Motor neuron (in vitro differentiated cells): ENCODE results near the gene FOXE1. TPM values are rescaled to one million over a fixed set of nuclear protein-coding genes. Genes with fewer than 3 reads are reported as not detected.

ENCODE experiments used
- ATAC-seq, 8 experiments: fragments of 200-7000 bp; cut with Tn5 transposase; replicated peaks in 6 of 8; 2 replicates each; pipeline ENCODE4 v1.8.0; 2021; ENCODE audit warnings: mild to moderate bottlenecking in 8 of 8, moderate library complexity in 8 of 8
- H3K27ac ChIP-seq, 2 donors: fragments of 250-450 bp; sonication (Bioruptor Pico); 2 replicates each; pipeline ENCODE4 v1.9.0; 2021; ENCODE audit warnings: antibody characterized with exemption in 2 of 2, mild to moderate bottlenecking in 2 of 2, moderate library complexity in 1 of 2
- H3K4me1 ChIP-seq, 2 donors: fragments of 250-450 bp; sonication (Bioruptor Pico); replicated peaks in 1 of 2; 2 replicates each; pipeline ENCODE4 v1.6.1; 2021; ENCODE audit warnings: antibody characterized with exemption in 2 of 2, mild to moderate bottlenecking in 2 of 2, moderate library complexity in 1 of 2
- H3K4me3 ChIP-seq, 5 donors: fragments of 250-450 bp; sonication (Bioruptor Pico); 2 replicates each; pipeline ENCODE4 v1.9.0; 2021; ENCODE audit warnings: antibody characterized with exemption in 5 of 5, mild to moderate bottlenecking in 5 of 5, moderate library complexity in 4 of 5
- WGBS, 10 experiments: fragments of 450-650 bp; shearing (Covaris generic); methylation state at CpG; one replicate each; pipeline ENCODE4 v1.0.0; 2022; 5-methylcytosine and 5-hydroxymethylcytosine counted together
- in situ Hi-C, 9 experiments: fragments of 400-800 bp; cut with MboI; loops; one replicate each; pipeline ENCODE4 v1.15.0; 2021; ENCODE audit warnings: low sequenced_read_pairs in 9 of 9, low pct_unique_long_range_greater_than_20kb in 2 of 9; ENCODE audit not compliant: unreplicated experiment in 9 of 9
- total RNA-seq, 8 experiments: library from RNA; unstranded; fragments of 300-600 nt; gene quantifications; 2 replicates each; pipeline versions ENCODE4 v1.2.3 to v1.2.4, GENCODE V29; 2022

FOXE1 gene
- total RNA-seq, 8 experiments from 2014 or later: 0.05 to 0.49 (median 0.19) TPM

DNA sequence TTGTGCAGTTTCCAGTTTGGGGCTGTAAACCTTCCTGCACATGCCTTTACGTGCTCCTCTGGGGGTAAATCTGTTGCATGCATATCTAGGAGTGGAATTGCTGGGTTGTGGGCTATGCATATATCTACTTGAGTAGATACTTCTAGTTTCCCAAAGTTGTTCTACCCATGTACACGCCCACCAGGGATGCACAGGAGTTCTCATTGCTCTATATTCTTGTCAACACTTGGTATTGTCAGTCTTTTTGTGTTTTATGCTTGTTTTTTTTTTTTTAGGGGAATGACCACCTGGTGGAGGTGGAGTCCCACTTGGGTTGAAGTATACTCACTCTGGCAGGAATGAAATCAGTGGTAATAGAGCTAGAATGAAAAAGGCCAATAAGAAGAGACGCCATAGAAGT is 23.0 kb downstream of the FOXE1 start:
- Histone ChIP-seq H3K27ac (no peak overlapping the region), H3K4me1 (no peaks in the 10 kb centered on the region), H3K4me3 (no peak overlapping the region)
- WGBS, 10 experiments: 38 to 100% (median 58%) methylated on average over 1 to 3 of the region's 3 CpGs; no CpG with 5 or more reads in 2 of the 10 experiments
- no peak for ATAC-seq
- in situ Hi-C loops: loop anchor here in 2 of 9 experiments (25.0 kb wide), 1 partner anchor 164 kb away; no protein-coding TSS in a partner anchor

DNA sequence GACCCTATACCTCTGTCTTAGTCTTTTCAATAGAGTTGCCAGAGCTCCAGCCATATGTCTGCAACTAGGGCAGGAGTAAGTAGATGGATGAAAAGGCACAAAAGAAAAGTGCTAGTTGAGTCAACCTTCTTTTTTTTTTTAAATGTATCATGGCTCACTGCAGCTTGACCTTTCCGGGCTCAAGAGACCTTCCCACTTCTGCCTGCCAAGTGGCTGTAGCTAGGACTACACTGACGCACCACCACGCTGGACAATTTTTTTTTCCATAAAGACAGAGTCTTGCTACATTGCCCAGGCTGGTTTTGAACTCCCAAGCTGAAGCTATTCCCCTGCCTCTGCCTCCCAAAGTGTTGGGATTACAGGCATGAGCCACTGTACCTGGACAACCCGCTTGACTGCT is 27.3 kb downstream of the FOXE1 start:
- H3K4me3 ChIP-seq: no peak overlapping the region
- WGBS, 10 experiments: 20 to 96% (median 69%) methylated on average over 1 to 4 of the region's 4 CpGs; no CpG with 5 or more reads in 3 of the 10 experiments
- H3K27ac ChIP-seq: no peak overlapping the region
- no peaks in the 10 kb centered on the region for H3K4me1 ChIP-seq
- no peak for ATAC-seq
- in situ Hi-C loops: loop anchor here in 2 of 9 experiments (25.0 kb wide), 1 partner anchor 168 kb away; no protein-coding TSS in a partner anchor

DNA sequence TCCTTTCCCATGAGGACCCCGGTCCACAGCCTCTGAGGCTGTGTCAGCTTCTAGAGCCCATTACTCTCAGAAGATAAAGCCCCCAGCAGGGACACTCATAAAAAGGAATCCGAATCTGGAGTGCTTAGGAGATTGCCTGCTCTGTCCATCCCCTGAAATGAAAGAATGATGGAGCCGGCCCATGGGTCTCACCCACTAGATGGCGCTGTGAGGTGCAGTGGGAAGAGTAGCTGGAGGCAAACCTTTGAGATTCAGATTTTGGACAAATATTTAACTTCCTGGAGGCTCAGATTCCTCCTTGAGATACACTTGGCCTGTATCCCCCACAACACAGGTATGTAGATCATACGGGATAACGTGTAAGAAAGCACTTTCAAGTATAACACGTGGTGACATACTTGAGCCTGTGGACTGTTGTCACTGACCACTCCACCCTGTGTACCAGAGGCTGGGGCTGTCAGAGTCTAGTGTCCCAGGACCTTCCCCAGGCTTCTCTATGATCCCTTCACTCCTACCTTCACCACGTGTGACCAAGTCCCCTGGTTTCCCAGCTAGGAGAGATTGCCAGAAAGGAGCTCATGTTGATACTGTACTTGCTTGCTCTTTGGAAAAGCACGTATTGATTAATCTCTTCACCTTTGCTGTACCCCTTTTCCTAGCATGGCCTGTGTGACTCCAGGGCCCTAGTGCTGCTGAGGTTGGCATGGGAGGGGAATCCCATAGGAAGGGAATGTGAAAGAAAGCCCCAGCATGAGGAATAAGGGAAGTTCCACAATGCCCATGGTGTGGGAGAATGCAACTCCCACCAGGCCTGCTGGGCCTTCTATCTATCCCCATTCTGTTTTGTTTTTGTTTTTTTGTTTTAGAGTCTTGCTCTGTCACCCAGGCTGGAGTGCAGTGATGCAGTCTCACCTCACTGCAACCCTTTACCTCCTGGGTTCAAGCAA is 37.2 kb downstream of the FOXE1 start:
- Histone ChIP-seq H3K27ac (no peak overlapping the region), H3K4me1 (no peaks in the 10 kb centered on the region), H3K4me3 (no peak overlapping the region)
- WGBS, 10 experiments: 0 to 75% (median 43%) methylated on average over 1 to 7 of the region's 9 CpGs; no CpG with 5 or more reads in 3 of the 10 experiments
- in situ Hi-C loops: loop anchor here in 5 of 9 experiments (10.0 to 25.0 kb wide), 3 partner anchors 175 to 185 kb away; no protein-coding TSS in a partner anchor
- ATAC-seq: peak in 3 of 8 experiments; percentile 66 to 80 (median 77)

DNA sequence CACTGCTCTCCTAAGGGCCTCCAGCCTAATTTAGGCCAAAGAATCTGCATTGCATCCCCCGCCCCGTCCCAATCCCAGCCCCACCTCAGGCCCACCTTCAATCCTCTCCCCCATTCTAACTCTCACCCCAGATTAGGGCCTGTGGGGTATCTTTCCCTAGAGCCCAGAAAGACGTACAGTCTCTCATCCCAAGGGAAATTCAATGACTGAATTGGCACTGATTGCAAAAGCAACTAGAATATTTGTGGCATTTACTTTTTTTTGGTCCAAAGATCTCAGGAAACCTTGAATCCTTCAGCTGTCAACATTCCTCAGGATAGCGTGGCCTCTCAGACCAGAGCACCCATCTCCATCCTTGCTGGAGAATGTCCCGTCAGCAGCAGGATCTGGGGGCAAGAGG is 38.7 kb downstream of the FOXE1 start:
- no peak for ATAC-seq
- no peak overlapping the region for H3K4me3 ChIP-seq
- no peak overlapping the region for H3K27ac ChIP-seq
- 68 to 100% (median 72%) methylated on average over 1 to 3 of the region's 5 CpGs; no CpG with 5 or more reads in 6 of the 10 experiments for WGBS, 10 experiments
- H3K4me1 ChIP-seq: no peaks in the 10 kb centered on the region
- in situ Hi-C loops: loop anchor here in 5 of 9 experiments (10.0 to 25.0 kb wide), 3 partner anchors 177 to 187 kb away; no protein-coding TSS in a partner anchor

DNA sequence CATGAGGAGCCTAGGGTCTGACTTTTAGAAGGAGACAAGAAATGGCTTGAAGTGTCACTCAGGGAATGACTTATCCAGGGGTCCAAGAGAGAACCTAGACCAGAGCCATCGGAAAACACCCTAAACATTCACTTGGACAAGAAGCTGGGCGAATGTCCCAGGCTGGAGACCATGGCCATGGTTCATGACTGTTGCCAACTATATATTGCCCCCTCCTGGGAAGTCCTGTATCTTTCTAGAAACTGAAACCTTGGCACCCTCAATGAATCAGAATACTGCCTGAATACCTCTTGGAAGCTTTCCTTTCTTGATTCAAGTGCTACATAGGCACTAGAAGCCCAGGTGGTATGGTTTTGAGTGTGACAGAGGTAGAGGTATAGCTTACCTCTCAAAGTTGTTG is 39.4 kb downstream of the FOXE1 start:
- no peak for ATAC-seq
- no peak overlapping the region for H3K4me3 ChIP-seq
- no peaks in the 10 kb centered on the region for H3K4me1 ChIP-seq
- whole genome bisulfite sequencing, 10 experiments: 25 to 100% (median 65%) methylated on average over 1 to 2 of the region's 2 CpGs; no CpG with 5 or more reads in 4 of the 10 experiments
- in situ Hi-C loops: loop anchor here in 5 of 9 experiments (10.0 to 25.0 kb wide), 3 partner anchors 178 to 188 kb away; no protein-coding TSS in a partner anchor
- H3K27ac ChIP-seq: no peak overlapping the region

DNA sequence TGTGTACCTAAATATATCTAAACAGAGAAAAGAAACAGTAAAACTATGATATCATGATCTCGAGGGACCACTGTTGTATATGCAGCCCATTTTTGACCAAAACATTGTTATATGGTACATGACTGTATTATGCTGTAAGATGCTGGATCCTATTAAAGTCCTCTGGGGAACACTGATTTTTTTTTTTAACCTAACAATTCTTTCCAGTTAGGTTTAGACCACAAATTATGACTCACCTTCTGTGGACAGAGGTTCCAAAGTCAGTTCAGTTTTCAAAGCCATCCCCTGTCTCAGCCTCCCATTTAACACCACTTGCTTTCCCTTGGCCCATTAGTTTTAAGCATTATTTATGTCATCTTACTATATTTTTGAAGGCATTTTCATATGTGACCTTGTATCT is 42.2 kb downstream of the FOXE1 start:
- ATAC-seq: no peak

DNA sequence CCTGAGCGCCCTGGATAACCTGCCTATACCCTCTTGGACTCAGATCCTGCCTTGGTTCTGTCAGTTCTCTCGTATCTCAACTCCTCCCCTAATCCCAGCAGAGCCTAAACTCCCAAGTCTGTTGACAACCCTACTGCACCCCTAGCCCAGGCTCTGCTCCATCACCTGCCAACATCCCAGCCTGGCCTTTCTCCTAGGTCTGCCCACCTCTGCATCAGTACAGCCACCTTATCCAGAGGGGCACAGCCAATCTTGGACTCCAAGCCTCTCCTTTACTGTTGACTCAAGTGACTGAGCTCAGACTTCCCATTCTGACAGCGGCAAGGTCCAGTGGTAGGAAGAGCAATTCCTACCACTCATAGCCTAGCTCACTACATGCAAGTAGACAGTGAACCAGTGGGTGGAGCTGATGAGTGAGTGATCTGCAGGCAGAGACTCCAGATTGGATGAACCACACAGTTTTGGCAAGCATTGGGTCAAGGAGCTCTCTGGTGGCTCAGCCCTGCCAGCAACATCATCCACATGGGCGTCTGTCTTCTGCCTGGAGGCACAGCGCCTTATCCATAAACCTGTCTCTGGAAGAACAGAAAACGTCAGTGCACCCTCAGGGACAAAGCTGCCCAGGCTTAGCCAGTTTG is 42.8 kb downstream of the FOXE1 start:
- in situ Hi-C loops: loop anchor here in 5 of 9 experiments (10.0 to 25.0 kb wide), 3 partner anchors 181 to 191 kb away; no protein-coding TSS in a partner anchor
- Histone ChIP-seq H3K4me3 (no peak overlapping the region), H3K27ac (no peak overlapping the region), H3K4me1 (no peaks in the 10 kb centered on the region)
- ATAC-seq: peak in 3 of 8 experiments; percentile 78 to 87 (median 86)
- 47 to 100% (median 71%) methylated on average over 1 to 5 of the region's 6 CpGs; no CpG with 5 or more reads in 3 of the 10 experiments for WGBS, 10 experiments

More for the DNA sequence above, 42.2 kb downstream of the FOXE1 start:
- 40 to 70% (median 43%) methylated on average over 1 of the region's 1 CpG; no CpG with 5 or more reads in 5 of the 10 experiments for WGBS, 10 experiments
- in situ Hi-C loops: loop anchor here in 5 of 9 experiments (10.0 to 25.0 kb wide), 3 partner anchors 180 to 190 kb away; no protein-coding TSS in a partner anchor
- Histone ChIP-seq H3K4me1 (no peaks in the 10 kb centered on the region), H3K4me3 (no peak overlapping the region), H3K27ac (no peak overlapping the region)

DNA sequence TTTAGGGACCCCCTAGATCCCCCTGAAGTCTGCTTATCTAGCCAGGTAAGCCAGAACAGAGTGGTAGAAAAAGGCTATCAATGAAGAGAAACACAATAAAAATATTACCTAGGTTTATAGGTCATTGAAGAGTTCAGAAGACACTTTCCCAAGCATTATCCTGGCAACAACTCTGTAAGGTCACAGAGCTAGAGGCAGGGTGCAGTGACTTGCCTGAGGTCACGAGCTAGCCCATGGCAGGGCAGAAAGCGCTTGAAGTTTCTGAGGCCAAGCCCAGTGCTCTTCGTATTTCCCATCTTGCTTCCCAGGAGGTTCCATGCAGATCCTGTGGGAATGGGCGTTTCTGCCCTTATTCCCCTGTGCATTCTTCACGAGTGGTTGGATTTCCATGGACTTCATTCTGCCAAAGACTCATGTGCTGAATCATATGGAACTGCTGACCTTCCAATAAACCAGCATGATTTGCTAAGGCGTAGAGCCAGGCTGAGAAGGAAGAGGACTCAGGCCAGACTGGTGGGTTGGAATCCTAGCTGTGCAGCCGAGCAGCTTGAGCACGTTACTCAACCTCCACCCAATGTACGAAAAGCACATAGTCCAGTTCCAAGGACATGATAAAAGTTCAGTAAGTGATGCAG is 47.2 kb downstream of the FOXE1 start:
- Histone ChIP-seq H3K27ac (no peak overlapping the region), H3K4me1 (no peaks in the 10 kb centered on the region), H3K4me3 (no peak overlapping the region)
- in situ Hi-C loops: loop anchor here in 2 of 9 experiments (25.0 kb wide), 2 partner anchors 188 to 362 kb away; partner anchors contain the start of gene TBC1D2 (in 1 of the 2)
- WGBS, 10 experiments: 10 to 100% (median 85%) methylated on average over 1 to 8 of the region's 9 CpGs; no CpG with 5 or more reads in 2 of the 10 experiments
- peak in 2 of 8 experiments; percentile 61 to 74 for ATAC-seq

DNA sequence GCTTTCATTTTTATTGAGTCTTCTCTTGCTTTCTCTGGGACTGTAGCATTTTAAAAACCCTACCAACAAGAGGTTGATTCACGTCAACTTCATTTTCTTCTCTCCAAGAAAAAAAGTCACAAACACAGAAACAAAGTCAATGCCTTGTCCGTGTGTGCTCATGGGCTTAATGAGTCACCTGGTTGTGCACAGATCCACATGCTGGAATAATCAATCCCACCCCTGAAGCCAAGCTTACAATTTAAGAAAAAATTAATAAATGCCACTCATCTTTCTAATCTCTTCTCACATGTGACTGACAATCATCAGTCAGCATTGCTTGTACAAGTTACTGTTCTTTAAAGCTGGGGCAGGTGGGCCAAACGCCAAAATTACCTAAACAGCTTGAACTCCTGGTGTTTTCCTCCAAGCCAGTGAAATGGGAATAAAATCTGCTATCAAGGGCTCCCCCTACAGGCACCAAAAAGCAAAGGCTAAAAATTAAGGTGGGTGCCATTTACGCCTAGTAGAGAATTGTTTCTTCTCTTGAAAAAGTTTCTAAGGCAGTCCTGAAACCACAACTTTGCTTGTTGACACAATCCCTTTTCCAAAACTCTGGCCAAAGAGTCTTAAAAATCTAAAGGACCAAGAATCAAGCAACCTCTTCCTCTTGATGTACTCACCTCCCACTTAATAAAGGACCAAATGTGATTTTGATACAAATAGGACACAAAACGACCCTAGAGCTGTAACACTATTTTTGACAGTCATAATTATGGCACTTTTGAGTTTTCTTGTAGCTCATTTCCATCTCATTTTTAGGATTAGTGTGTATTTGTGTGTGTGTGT is 47.9 kb downstream of the FOXE1 start:
- in situ Hi-C loops: loop anchor here in 2 of 9 experiments (25.0 kb wide), 2 partner anchors 189 to 361 kb away; partner anchors contain the start of gene TBC1D2 (in 1 of the 2)
- no peaks in the 10 kb centered on the region for H3K4me1 ChIP-seq
- peak in 4 of 8 experiments; percentile 12 to 43 (median 22) for ATAC-seq
- no peak overlapping the region for H3K27ac ChIP-seq
- no peak overlapping the region for H3K4me3 ChIP-seq
- 20 to 100% (median 46%) methylated on average over 1 to 5 of the region's 5 CpGs for WGBS, 10 experiments

DNA sequence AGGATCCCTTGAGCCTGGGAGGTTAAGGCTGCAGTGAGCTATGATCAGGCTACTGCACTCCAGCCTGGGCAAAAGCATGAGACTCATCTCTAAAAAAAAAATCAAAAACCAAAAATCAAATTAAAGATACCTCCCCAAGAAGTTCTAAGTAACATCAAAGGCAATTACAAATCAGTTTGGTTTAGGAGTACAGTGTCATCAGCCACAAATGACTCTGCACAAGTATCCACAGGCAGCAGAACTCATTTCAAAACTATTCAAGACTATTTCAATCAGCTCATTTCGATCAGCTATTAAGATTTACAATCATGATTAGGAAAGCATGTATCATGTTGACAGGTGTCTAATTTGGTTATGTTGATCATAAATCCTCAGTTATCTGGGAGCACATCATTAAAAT is 50.2 kb downstream of the FOXE1 start:
- H3K27ac ChIP-seq: no peak overlapping the region
- H3K4me3 ChIP-seq: no peak overlapping the region
- in situ Hi-C loops: loop anchor here in 2 of 9 experiments (25.0 kb wide), 2 partner anchors 191 to 359 kb away; partner anchors contain the start of gene TBC1D2 (in 1 of the 2)
- H3K4me1 ChIP-seq: no peaks in the 10 kb centered on the region
- WGBS, 10 experiments: 20 to 100% (median 79%) methylated on average over 1 of the region's 1 CpG; no CpG with 5 or more reads in 4 of the 10 experiments
- ATAC-seq: no peak

DNA sequence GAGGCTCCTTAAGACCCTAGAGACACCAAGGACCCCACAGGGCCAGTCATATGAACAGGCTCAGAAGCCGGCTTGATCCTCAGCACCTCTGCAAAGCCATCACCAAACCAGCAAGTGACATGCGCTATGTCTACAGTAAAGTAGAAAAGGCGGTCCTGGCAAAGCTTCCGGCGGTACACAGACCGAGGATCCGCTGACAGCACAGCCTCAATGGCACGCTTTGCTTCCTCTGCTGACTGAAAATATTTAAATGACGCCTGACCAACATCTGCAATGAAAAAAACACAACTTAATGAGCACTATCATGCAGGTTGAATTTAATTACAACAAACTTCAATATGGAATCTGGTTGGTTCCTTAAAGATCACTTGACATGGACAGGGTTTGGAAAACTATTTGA is 51.7 kb downstream of the FOXE1 start:
- no peak for ATAC-seq
- Histone ChIP-seq H3K4me3 (no peak overlapping the region), H3K27ac (no peak overlapping the region), H3K4me1 (no peaks in the 10 kb centered on the region)
- in situ Hi-C loops: loop anchor here in 2 of 9 experiments (25.0 kb wide), 2 partner anchors 192 to 358 kb away; partner anchors contain the start of gene TBC1D2 (in 1 of the 2)
- WGBS, 10 experiments: 90 to 100% (median 97%) methylated on average over 3 to 8 of the region's 9 CpGs; no CpG with 5 or more reads in 4 of the 10 experiments
